GM15510 (cell line): Measurements from ENCODE around the gene SEC24C.

Experiments used
- POLR2A ChIP-seq: IDR thresholded peaks from 3 replicates; pipeline ENCODE4 v1.6.1; 2011; ENCODE audit warnings: borderline replicate concordance; ENCODE audit not compliant: insufficient read length; ENCODE audit errors: extremely low read depth

SEC24C gene

DNA sequence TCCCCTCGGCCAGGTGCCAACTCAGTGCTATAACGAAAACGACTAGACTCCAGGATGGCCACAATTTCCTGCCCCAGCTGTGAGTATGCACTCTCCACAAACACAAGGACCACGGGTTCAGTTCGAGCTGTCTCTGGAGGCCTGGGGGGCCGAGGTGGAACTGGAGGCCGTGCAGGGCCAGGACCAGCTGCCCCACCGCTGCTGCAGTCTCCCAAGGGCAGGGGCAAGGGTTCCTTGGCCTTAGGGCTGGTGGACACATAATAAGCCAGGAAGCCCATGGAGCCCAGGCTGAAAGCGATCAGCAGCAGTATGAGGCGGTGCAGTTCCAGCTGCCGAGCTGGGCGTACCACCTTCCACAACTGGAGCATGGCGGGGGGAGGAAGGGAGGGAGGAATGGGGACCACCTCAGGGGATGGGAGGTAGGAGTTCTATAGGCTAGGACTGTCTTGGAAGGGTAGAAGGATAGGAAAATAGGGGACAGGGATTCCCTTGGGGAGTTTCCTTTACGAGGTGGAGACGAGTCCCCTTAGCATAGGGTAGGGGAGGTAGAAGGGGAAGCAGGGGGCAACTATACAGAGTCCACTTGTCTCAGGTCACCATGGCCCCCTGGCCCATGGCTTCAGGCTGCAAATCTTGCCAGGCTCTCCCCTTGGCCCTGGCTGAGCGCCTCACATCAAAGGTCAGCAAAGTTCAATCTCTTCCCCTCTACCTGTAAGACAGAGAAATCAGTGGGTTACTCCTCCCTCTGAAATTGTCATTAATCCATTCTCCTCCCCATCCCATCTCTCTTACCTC is 64.0 kb downstream of the SEC24C start:
- TF ChIP-seq POLR2A, result no peak

DNA sequence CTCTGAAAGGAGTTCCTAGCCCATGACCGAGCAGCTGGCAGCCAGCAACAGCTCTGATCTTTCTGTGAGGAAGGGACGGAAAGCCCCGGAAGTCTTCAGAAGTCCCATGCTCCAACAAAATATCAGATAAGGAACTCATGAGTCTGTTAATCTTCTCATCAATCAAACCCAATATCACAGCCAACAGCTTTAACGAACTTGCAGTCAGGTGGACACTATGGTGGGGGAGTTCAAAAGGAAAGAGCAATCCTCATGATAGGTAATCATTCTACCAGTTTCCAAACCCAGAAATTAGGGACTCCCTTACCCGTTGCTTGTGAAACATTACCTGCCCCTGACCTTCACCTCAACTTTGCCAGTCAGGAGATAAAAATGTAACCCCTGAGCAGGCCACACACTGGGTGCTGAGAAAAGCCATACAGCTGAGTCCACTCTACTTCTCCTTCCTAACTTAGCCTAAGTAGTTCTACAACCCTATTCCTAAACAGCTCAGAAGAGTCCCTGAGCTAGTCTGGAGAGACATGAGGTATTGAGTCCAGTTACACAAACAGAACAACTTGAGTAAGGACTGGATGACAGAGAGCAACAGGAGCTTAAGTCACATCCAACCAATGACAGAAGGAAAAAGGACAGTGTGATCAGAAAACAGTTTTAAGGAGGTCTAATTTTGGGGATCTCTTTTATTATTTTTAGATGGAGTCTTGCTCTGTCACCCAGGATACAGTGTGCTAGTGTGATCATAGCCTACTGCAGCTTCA is 65.1 kb downstream of the SEC24C start:
- TF ChIP-seq POLR2A, result no peak

DNA sequence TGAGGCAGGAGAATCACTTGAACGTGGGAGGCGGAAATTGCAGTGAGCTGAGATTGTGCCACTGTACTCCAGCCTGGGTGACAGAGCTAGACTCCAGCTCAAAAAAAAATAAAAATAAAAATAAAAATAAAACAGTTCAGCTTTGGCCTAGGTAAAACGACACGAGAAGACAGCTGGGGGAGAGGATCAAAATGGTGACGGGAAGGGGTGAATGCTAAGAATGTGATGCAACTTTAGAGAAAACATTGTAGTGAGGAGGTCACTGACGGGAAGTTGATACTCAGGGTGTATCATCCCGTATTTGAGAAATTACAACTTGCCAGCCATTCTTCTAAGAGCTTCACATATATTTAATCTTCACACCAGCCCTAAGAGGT is 66.2 kb downstream of the SEC24C start:
- TF ChIP-seq POLR2A, result no peak

DNA sequence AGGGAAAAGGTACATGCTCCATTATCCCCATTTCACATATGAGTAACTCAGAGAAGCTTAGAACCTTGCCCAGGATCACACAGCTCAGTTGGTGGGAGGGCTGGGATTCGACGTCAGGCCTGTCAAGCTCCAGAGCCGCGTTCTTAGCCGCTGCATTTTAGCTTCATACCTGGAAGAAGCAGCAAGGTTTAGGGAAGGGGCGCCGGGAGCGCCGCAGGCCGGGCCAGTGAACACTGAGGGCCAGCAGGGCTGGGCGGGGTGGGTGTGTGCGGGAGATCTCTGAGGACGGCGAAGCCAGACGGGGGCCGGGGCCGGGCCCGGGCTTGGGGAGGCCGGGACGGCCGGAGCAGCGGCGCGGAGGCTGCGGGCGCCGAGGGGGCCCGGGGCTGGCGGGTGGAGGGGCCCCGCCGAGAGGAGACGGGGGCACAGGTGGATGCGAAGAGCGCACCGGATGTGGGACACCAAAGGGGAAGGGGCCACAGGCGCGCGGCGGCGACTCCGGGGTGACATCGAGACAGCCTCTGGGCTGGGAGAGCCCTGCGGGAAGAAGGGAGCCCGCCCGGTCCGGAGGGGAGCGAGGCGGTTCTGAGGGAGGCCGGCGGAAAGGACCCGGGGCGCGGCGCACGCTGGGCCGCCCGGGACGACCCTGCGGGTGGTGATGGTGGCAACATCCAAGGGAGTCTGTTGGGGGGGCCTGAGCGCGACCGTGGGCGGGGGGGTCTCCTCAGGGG is 66.7 kb downstream of the SEC24C start:
- TF ChIP-seq POLR2A, result no peak

DNA sequence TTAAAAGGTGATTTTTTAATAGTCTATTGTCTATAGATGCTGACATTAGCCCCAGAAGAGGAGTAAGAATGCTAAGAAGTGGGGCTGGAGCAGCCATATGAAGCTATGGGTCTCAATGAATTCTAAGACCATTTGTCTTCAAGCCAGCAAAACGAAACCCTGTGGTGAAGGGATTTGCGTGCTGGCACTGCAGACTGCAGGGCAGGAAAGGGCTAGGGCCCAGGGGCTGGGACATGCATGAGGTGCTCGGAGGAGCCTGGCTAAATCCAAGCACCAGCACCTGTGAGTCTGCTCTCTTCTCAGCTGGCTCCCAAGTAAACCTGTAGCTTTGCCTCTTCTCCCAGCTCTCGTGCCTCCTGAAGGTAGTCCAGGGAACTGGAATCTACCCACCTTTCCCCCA is 68.5 kb downstream of the SEC24C start:
- TF ChIP-seq POLR2A, result no peak

DNA sequence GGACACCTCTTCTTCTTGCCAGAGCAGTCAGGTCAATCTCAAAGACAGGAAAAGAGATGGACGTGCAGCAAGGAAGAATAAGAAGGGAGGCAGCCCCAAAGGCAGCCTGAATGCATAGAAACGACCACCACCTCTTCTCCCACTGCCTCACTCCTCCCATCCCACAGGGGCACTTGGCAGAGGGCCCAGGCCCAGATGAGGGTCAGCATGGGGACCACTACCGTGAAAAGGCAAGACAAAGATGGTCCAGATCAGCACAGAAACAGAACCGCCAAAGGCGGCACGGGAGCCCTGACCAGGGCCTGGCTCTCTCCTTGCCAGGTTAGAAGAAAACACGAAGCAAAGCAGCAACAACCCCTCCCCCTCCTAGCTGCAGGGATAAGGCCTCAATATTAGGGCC is 69.2 kb downstream of the SEC24C start:
- no peak for TF ChIP-seq POLR2A

DNA sequence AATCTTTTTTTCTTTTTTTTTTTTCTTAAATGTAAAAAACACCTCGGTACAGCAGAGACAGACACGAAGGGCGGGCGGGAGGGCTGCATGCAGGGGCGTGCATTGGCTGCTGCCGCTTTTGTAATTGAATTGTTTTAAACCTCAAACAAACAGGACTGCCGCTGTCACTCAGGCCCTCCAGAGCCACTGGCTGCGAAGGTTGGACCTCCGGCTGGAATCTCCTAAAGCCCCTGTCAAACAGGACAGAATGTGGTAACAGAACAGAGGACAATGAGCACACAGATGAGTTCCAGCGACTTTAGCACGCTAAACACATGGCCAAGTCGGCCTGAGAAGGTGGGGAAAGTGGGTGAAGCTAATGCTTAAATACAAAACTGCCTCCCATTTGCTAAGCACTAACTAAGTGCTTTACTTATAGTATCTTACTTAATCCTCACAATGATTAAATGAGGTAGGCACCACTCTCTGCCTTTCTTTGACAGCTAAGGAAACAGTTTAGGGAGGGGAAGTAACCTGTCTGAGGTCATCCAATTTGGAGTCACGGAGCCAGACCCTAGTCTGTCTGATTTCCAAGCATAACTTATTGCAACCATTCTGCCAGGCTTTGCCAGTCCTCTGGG is 70.2 kb downstream of the SEC24C start:
- no peak for TF ChIP-seq POLR2A

DNA sequence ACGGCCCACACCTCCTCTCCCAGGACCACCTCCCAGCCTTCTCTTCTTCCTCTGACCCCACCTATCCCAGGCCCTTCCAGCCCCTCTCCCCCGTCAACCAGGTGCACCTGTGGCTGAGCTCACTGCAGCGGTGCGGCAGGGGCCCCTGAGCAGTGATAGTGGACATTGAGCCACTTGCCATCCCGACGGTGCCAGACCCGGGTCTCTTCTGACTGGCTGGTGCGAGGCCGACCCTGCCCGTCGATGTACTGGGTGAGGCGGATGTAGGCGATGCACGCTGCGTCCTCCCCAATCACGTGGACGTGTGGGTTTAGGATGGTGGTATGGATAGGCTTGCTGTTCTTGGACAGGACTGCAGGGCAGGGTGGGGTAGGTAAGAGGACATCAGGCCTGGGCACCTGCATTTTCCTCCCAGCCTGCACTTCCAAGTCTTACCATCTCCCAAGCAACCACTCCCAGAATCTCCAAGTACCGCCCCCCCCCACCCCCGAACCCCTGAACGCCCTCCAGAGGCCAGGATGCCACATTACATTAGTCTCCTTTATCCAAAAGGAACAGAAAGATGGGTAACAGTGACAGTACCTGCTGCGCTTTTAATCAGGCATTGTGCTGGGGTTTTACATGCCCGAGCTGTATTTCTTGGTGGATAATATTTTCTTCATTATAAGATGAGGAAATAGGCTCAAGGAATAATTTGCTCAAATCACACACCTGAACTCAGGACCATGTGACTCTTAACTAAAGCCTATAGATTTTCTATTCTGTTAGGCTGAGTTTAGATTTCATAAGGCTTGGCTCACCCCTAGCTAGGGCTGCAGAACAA is 70.9 kb downstream of the SEC24C start:
- TF ChIP-seq POLR2A, result no peak

DNA sequence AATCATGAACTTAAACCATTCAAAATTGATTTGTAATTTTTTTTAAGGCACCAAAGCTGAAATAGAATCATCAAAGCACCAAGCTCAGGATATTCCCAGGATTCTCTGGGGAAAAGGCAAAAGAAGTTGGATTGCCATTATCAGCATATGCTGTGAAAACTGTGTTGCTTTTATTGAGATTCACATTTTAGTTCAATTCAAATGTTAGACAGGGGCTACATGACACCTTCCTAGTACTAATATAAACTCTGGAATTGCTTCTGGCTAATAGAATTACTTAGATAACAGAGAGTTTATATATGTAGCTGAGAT is 71.5 kb downstream of the SEC24C start:
- no peak for TF ChIP-seq POLR2A

DNA sequence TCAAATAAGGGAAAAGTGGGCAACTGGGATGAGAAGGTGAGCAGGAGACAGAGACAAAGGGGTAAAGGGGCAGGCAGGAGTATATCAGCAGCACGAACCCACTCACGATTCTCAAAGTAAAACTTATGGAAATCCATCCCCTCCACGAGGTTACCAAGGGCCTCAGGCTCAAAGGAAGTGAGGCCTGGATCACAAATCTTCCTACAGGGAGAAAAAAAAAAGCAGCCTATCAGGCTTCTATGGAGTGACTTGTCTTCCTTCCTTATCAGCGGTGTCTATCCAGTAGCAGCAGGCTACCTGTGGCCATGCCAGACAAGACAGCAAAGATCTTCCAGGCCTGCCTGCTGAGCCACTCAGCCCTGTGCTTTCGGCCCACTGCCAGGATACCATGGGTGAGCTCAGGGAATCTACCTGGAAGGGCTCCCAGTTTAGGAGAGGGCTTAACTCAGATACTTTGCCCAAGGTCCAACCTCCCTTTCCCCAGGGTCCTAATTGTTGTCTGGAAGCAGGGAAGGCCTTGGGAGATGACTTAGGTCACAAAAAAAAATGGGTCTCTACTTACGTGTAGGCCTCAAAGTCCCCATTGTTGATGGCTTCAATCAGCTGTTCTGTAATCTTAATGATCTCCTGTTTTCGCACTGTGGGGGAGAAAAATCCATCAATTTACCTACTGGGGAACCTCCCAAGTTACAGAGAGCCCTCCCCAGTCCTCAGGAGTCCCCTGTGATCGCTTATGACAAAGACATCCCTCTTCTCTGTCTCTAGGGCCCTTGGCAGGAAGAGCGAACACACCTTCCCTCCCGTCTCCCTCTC is 73.0 kb downstream of the SEC24C start:
- TF ChIP-seq POLR2A, result no peak

DNA sequence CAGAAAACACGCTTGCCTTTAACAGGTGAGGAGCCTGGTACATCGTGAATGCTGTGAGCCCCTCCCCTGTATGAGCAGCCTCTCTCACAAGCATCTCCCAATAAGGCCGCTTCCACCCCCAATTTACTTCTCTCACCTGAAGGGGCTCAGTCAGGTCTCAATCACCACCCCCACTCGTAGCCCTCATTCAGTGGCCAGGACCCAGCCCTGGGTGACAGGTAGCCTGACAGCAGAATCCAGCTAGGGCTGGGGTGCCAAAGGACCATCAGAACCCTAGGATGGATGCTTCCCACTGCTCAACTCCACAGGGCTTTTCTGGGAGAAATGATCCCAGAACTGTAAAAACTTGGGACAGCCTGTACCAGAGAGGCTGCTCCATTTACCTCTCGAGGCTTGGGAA is 73.7 kb downstream of the SEC24C start:
- no peak for TF ChIP-seq POLR2A

DNA sequence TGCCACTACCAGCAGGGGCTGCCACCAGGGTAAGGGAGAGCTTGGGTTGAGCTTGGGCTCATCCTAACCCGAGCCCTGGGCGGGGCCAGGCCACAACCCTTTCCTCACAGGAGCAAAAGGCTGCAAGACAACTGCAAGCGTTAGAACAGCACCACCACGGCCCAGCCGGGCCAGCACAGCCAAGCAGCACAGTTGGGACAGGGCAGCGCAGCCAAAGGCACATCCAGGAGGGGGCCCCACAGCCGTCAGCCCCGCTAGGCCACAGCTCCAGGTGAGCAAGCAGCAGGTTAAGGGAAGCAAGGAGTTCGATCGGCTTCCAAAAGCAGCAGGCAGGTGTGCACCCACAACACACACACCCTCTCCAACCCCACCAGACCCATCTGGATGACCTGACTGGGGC is 74.2 kb downstream of the SEC24C start:
- no peak for TF ChIP-seq POLR2A

DNA sequence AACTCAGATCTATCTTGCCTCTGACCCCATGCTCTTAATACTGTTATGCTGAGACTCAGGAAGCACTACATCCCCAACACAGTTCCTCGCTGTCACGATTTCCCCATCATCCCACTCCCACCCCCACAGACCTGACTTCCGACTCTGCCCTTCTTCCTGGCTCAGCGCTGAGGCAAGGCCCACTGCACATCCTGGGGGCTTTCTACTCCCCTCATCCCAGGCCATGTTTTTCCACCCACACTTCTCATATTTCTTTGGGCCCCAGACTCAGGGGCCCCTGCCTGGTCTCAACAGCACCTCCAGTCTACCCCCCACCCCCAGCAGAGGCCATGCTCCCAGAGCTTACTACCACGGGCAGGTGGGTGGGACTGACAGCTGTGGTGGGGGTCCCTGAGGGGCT is 74.9 kb downstream of the SEC24C start:
- no peak for TF ChIP-seq POLR2A

DNA sequence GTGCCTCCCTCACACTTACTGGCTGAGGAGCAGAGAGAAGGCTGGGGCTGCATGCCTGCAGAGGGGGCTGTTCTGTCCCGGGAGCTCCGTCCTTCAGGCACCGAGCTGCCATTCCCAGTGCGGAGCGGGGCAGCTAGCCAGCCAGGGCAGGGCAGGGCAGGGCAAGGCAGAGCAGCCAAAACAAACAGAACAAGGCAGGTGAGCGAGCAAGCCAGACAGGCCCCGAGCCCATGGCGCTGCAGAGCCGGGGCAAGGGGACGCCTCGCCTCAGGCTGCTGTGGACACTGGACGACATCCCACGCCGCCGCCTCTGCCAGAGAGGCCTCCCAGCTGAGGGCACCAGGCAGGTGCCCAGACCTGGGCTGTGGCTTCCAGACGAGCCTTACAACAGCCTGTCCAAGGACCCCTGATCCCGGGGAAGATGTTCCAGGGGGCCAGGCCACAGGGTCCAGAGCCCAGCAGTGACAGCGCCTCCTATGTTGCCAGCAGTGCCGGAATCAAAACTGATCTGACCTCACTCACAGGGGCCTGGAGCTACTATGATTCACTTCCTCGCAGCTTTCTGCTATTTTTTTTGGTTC is 75.4 kb downstream of the SEC24C start:
- TF ChIP-seq POLR2A, result no peak
